GM21717 (cell line): Measurements from ENCODE around the gene C19orf12.

Source experiments
- ATAC-seq: cut with Tn5 transposase; IDR thresholded peaks from one replicate; pipeline ENCODE4 v1.9.1; 2021; ENCODE audit warnings: mild to moderate bottlenecking, moderate library complexity; ENCODE audit not compliant: unreplicated experiment

Gene C19orf12

GRCh38 chr19:29699861-29700260 lies 15.2 kb downstream of the C19orf12 start:
- ATAC-seq: no peak

GRCh38 chr19:29697523-29698261 lies 17.4 kb downstream of the C19orf12 start:
- no peak for ATAC-seq

- ATAC-seq: no peak
Observed at GRCh38 chr19:29696565-29696846, 18.6 kb downstream of the C19orf12 start.

GRCh38 chr19:29695765-29696564 lies 19.1 kb downstream of the C19orf12 start:
- no peak for ATAC-seq

- ATAC-seq: peak; percentile 74
Observed at GRCh38 chr19:29694669-29695627, 20.1 kb downstream of the C19orf12 start.

- ATAC-seq: no peak
Observed at GRCh38 chr19:29694161-29694560, 20.9 kb downstream of the C19orf12 start.

- no peak for ATAC-seq
Observed at GRCh38 chr19:29690842-29691241, 24.2 kb downstream of the C19orf12 start.

GRCh38 chr19:29687897-29688728 lies 26.9 kb downstream of the C19orf12 start:
- no peak for ATAC-seq

GRCh38 chr19:29687244-29687896 lies 27.7 kb downstream of the C19orf12 start:
- ATAC-seq: no peak

GRCh38 chr19:29686285-29686805 lies 28.7 kb downstream of the C19orf12 start:
- ATAC-seq: no peak

GRCh38 chr19:29685326-29685725 lies 29.7 kb downstream of the C19orf12 start:
- no peak for ATAC-seq

GRCh38 chr19:29683009-29683408 lies 32.1 kb downstream of the C19orf12 start:
- ATAC-seq: no peak

- ATAC-seq: no peak
Observed at GRCh38 chr19:29682236-29682895, 32.7 kb downstream of the C19orf12 start.

GRCh38 chr19:29681422-29682235 lies 33.4 kb downstream of the C19orf12 start:
- ATAC-seq: no peak

GRCh38 chr19:29680937-29681336 lies 34.1 kb downstream of the C19orf12 start:
- ATAC-seq: no peak

GRCh38 chr19:29680447-29680846 lies 34.6 kb downstream of the C19orf12 start:
- ATAC-seq: peak; percentile 66

GRCh38 chr19:29679598-29680210 lies 35.4 kb downstream of the C19orf12 start:
- ATAC-seq: no peak
